ENCODE measurements around the gene SEMA3F.
"Not testable (repeated sequence)": the region's sequence is repeated elsewhere in the genome, so short reads cannot be mapped to it uniquely, and the experiment has no call there.

SEMA3F gene

GRCh38 chr3:50212502-50212901 is 57.4 kb downstream of the SEMA3F start:
- no peak for DNase-seq (ENCODE audit: low spot score)

GRCh38 chr3:50212971-50213370 is 57.8 kb downstream of the SEMA3F start:
- no peak for DNase-seq (ENCODE audit: low spot score)

- DNase-seq (ENCODE audit: low spot score), result no peak
These were observed 58.2 kb downstream of the SEMA3F start for GRCh38 chr3:50213373-50213772.

- no peak for DNase-seq (ENCODE audit: low spot score)
These were observed 59.7 kb downstream of the SEMA3F start for GRCh38 chr3:50214824-50215223.

GRCh38 chr3:50215529-50215928 is 60.4 kb downstream of the SEMA3F start:
- no peak for DNase-seq (ENCODE audit: low spot score)

- DNase-seq (ENCODE audit: low spot score), result no peak
These were observed 62.6 kb downstream of the SEMA3F start for GRCh38 chr3:50217681-50218080.

GRCh38 chr3:50218448-50218847 is 63.3 kb downstream of the SEMA3F start:
- DNase-seq (ENCODE audit: low spot score), result no peak

- DNase-seq (ENCODE audit: low spot score), result no peak
These were observed 64.2 kb downstream of the SEMA3F start for GRCh38 chr3:50219285-50219684.

- DNase-seq (ENCODE audit: low spot score), result no peak
These were observed 65.0 kb downstream of the SEMA3F start for GRCh38 chr3:50220109-50220508.

GRCh38 chr3:50221051-50221410 is 65.9 kb downstream of the SEMA3F start:
- DNase-seq (ENCODE audit: low spot score), result no peak

- no peak for DNase-seq (ENCODE audit: low spot score)
These were observed 66.5 kb downstream of the SEMA3F start for GRCh38 chr3:50221411-50222168.

- no peak for DNase-seq (ENCODE audit: low spot score)
These were observed 67.0 kb downstream of the SEMA3F start for GRCh38 chr3:50222169-50222528.

GRCh38 chr3:50224639-50225038 is 69.5 kb downstream of the SEMA3F start:
- no peak for DNase-seq (ENCODE audit: low spot score)

- DNase-seq (ENCODE audit: low spot score), result no peak
These were observed 71.8 kb downstream of the SEMA3F start for GRCh38 chr3:50226888-50227389.

- DNase-seq (ENCODE audit: low spot score), result peak; percentile 86
These were observed 72.5 kb downstream of the SEMA3F start for GRCh38 chr3:50227390-50228183.

GRCh38 chr3:50228184-50228763 is 73.2 kb downstream of the SEMA3F start:
- not testable (repeated sequence) for DNase-seq (ENCODE audit: low spot score)

GRCh38 chr3:50229490-50229889 is 74.4 kb downstream of the SEMA3F start:
- no peak for DNase-seq (ENCODE audit: low spot score)

- no peak for DNase-seq (ENCODE audit: low spot score)
These were observed 75.1 kb downstream of the SEMA3F start for GRCh38 chr3:50230104-50230793.

- DNase-seq (ENCODE audit: low spot score), result no peak
These were observed 75.6 kb downstream of the SEMA3F start for GRCh38 chr3:50230794-50231125.

GRCh38 chr3:50231581-50231980 is 76.5 kb downstream of the SEMA3F start:
- DNase-seq (ENCODE audit: low spot score), result no peak

- no peak for DNase-seq (ENCODE audit: low spot score)
These were observed 77.2 kb downstream of the SEMA3F start for GRCh38 chr3:50232303-50232702.

- DNase-seq (ENCODE audit: low spot score), result no peak
These were observed 78.1 kb downstream of the SEMA3F start for GRCh38 chr3:50233176-50233575.
